ENCODE measurements around the gene NT5C3B. TPM values are rescaled to one million over a fixed set of nuclear protein-coding genes. Genes with fewer than 3 reads are reported as not detected.
"Not testable (repeated sequence)": the region's sequence is repeated elsewhere in the genome, so short reads cannot be mapped to it uniquely, and the experiment has no call there.

Gene NT5C3B
- total RNA-seq, 2 donors from 2014 or later = 16.0 to 18.8 TPM

- intact Hi-C loops (cut with DNase I, micrococcal nuclease) = no loop called here
- no peak for DNase-seq
- no peak for ATAC-seq
Observed at GRCh38 chr17:41849251-41849990, 13.4 kb upstream of the NT5C3B start.

DNA sequence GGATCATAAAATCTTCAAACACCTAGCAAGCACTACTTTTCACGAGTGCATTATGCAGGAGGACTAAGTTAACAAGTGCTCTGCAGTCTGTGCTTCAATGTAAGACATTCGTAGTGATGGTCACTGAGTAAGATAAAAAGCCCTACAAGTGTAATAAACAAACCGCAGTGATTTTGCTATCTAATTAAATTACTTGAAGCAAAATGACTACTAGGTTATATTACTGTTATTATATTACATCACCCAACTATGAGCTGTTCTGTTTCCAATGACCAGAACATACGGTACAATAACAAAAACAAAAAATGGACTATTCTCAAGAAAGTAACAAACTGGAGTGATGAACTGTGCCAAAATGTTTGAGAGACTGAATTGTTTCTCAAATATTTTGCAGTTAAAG is 12.8 kb upstream of the NT5C3B start:
- no peak for ATAC-seq
- intact Hi-C loops (cut with DNase I, micrococcal nuclease) = no loop called here
- no peak for DNase-seq

- DNase-seq (no peak), ATAC-seq (no peak)
- intact Hi-C loops (cut with DNase I, micrococcal nuclease) = no loop called here
Observed at GRCh38 chr17:41844971-41845370, 8.9 kb upstream of the NT5C3B start.

GRCh38 chr17:41840781-41841180 is 4.7 kb upstream of the NT5C3B start:
- DNase-seq; ATAC-seq; intact Hi-C loops (cut with DNase I, micrococcal nuclease): not testable (repeated sequence)

- DNase-seq; ATAC-seq; intact Hi-C loops (cut with DNase I, micrococcal nuclease): not testable (repeated sequence)
Observed at GRCh38 chr17:41839448-41839847, 3.4 kb upstream of the NT5C3B start.

DNA sequence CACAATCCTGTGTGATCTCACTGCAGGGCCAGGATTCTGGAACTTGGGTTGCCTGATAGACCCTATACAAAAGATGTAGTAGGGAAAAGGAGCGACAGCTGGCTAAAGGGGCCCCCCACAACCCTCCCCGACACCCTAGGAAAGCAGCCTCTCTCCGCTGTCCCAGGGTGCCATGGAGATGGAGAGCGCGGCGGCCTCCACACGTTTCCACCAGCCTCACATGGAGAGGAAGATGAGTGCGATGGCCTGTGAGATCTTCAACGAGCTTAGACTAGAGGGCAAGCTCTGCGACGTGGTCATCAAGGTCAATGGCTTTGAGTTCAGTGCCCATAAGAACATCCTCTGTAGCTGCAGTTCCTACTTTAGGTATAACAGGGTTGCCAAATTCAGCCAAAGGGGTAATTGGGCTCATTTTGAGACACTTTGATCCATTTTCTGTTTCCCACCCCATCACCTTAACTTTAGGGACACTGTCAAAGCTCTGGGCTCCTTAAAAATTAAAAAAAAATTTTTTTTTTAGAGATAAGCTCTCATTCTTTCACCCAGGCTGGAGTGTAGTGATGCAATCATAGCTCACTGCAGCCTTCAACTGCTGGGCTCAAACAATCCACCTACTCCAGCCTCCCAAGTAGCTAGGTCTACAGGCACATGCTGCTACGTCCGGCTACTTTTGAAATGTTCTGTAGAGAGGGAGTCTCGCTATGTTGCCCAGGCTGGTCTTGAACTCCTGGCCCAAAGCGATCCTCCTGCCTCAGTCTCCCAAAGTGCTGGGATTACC is 1.9 kb upstream of the NT5C3B start, which contains the start of gene KLHL10:
TSS of gene KLHL10 (plus strand) at position 65 of the 778 bp plus-strand sequence. CDS start at position 173, 108 bp downstream.
- ATAC-seq (no peak), DNase-seq (no peak)
- intact Hi-C loops (cut with DNase I, micrococcal nuclease) = no loop called here

- intact Hi-C loops (cut with DNase I, micrococcal nuclease) = no loop called here
- no peak for DNase-seq
- ATAC-seq = peak; percentile 10
Observed at GRCh38 chr17:41836550-41837196, 641 bp upstream of the NT5C3B start.

- DNase-seq (no peak), ATAC-seq (peak; percentile 33)
- intact Hi-C loops (cut with DNase I, micrococcal nuclease) = no loop called here
Observed at GRCh38 chr17:41835214-41835799, 725 bp downstream of the NT5C3B start.

- ATAC-seq; intact Hi-C loops (cut with DNase I, micrococcal nuclease); DNase-seq: not testable (repeated sequence)
Observed at GRCh38 chr17:41829961-41830360, 6.1 kb downstream of the NT5C3B start.

DNA sequence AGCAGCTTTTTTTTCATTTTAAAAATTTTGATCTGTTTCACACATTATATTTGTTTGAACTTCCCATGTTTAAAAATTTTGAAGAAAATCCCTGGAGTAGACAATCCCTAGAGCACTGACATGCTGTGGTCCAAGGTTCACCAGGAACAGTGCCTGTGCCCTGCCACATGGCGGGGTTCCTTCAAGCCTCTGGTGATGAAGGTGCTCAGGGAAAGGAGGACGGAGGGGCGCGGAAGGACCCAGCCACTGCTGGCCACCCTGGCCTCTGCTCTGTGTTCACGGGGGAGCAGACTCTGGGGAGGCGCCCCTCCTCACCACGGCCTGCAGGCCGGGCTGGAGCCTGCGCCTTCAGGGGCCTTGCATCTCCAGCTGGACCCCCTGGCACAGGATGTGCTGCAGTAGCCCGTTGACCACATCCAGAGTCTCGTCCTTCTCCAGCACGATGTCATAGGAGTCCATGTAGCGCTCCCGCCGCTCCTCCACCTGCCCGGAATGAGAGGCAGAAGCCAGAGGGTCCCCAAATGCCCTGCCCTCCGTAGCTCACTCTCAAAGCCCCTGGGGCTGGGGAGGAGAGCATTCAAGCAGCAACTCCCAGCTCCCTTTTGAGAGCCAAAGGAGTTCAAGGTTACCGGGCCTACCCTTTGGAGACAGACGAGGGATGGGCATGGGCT is 10.7 kb downstream of the NT5C3B start:
- intact Hi-C loops (cut with DNase I, micrococcal nuclease) = no loop called here
- ATAC-seq (no peak), DNase-seq (no peak)

DNA sequence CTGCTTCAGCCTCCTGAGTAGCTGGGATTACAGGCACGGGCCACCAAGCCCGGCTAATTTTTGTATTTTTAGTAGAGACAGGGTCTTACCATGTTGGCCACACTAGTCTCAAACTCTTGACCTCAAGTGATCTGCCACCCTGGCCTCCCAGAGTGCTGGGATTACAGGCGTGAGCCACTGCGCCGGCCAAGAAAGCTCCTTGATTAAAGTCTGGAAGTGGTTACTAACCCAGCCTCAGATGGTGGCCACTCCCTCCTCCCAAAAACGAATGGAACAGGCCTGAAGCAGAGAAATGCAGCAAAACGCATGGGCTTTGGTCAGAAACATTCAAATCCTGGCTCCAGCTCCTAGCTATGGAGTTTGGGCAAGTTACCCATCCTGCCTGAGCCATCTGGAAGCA is 11.9 kb downstream of the NT5C3B start:
- ATAC-seq (no peak), DNase-seq (no peak)
- intact Hi-C loops (cut with DNase I, micrococcal nuclease) = no loop called here

DNA sequence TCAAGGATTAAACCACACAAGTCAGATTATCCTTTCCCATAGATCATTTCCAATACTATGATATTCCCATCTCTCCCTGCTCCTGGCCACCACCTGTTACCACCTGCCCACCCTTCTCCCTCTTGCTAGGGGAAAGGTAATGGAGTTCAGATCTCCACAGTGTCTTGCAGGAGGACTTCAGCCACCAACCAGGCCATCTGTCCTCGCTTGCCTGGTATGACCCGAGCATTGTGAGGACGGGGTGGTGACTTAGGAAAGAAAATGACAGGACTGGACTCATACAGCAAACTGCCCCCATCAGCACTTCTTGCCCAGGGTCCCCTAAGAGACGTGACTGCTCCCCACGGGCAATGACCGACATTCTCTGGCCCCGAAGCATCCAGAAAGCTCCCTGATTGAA is 12.5 kb downstream of the NT5C3B start:
- intact Hi-C loops (cut with DNase I, micrococcal nuclease) = no loop called here
- no peak for ATAC-seq

DNA sequence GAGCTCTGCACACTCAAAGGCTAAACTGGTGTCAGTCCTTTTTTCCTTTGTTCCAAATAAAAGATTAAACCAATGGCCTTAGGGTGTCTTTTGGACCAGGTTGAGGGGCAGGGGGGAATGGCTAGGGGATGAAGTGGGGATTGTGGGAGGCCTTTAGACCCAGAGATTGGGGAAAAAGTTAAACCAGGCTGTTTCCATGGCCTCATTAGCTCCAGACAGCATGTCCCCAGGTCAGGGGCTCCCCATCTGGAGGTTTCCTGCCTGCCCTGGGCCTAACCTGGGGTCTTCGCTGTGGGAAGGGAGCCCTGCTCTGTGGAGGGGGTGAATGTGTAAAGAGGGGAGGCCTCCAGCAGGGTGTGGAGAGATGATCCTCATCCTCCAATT is 12.9 kb downstream of the NT5C3B start:
- no peak for DNase-seq
- intact Hi-C loops (cut with DNase I, micrococcal nuclease) = no loop called here
- no peak for ATAC-seq

More for the DNA sequence above, 12.5 kb downstream of the NT5C3B start:
- no peak for DNase-seq

DNA sequence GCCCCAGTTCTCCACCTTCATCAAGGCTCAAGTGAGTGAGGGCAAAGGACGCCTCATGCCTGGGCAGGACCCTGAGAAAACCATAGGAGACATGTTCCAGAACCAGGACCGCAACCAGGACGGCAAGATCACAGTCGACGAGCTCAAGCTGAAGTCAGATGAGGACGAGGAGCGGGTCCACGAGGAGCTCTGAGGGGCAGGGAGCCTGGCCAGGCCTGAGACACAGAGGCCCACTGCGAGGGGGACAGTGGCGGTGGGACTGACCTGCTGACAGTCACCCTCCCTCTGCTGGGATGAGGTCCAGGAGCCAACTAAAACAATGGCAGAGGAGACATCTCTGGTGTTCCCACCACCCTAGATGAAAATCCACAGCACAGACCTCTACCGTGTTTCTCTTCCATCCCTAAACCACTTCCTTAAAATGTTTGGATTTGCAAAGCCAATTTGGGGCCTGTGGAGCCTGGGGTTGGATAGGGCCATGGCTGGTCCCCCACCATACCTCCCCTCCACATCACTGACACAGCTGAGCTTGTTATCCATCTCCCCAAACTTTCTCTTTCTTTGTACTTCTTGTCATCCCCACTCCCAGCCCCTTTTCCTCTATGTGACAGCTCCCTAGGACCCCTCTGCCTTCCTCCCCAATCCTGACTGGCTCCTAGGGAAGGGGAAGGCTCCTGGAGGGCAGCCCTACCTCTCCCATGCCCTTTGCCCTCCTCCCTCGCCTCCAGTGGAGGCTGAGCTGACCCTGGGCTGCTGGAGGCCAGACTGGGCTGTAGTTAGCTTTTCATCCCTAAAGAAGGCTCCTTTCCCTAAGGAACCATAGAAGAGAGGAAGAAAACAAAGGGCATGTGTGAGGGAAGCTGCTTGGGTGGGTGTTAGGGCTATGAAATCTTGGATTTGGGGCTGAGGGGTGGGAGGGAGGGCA is 13.6 kb downstream of the NT5C3B start:
- intact Hi-C loops (cut with DNase I, micrococcal nuclease) = no loop called here
- no peak for DNase-seq
- ATAC-seq = no peak

- ATAC-seq = no peak
Observed at GRCh38 chr17:41821776-41822175, 14.3 kb downstream of the NT5C3B start.

GRCh38 chr17:41818024-41818423 is 18.0 kb downstream of the NT5C3B start:
- DNase-seq (no peak), ATAC-seq (no peak)
- intact Hi-C loops (cut with DNase I, micrococcal nuclease) = no loop called here

More at GRCh38 chr17:41821776-41822175, 14.3 kb downstream of the NT5C3B start:
- DNase-seq = no peak
- intact Hi-C loops (cut with DNase I, micrococcal nuclease) = no loop called here

DNA sequence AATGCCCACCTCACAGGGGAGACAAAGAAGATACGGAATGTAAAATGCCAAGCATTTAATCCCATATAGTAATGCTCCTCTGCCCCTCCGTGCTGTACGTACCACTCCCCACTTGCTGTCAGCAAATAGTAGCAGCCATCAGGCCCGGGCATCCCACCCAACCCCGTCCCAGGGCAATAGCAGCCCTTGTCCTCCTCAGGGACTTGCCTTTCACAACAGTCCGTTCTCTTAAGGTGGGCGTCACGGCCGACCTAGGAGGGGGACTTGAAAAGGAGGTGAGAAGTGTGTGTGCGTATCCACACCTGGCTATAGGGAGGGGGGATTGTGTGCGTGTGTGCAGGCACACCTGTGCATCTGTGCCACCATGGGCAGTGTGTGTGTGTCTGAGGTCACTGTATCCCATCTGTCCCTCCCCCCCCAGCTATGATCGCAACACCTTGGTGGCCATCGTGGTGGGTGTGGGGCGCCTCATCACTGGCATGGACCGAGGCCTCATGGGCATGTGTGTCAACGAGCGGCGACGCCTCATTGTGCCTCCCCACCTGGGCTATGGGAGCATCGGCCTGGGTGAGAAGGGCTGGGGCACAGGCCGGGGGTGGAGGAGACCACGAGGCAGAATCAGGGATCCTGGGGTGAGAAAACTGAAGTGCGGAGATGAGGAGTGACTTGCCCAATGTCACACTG is 19.3 kb downstream of the NT5C3B start:
- intact Hi-C loops (cut with DNase I, micrococcal nuclease) = no loop called here
- ATAC-seq (no peak), DNase-seq (no peak)
